ACHN (cell line): ENCODE measurements around the gene PTPRCAP.
"Not testable (repeated sequence)": the region's sequence is repeated elsewhere in the genome, so short reads cannot be mapped to it uniquely, and the experiment has no call there.

Experiments used
- DNase-seq: peaks from one replicate; pipeline ENCODE4 v3.0.0-alpha.2; 2015
- in situ Hi-C: cut with HindIII; loops from 2 replicates; pipeline ENCODE4 v1.10.0; 2017; ENCODE audit warnings: low sequenced_read_pairs, low pct_ligation_motif_present, low pct_unique_long_range_greater_than_20kb

PTPRCAP gene

DNA sequence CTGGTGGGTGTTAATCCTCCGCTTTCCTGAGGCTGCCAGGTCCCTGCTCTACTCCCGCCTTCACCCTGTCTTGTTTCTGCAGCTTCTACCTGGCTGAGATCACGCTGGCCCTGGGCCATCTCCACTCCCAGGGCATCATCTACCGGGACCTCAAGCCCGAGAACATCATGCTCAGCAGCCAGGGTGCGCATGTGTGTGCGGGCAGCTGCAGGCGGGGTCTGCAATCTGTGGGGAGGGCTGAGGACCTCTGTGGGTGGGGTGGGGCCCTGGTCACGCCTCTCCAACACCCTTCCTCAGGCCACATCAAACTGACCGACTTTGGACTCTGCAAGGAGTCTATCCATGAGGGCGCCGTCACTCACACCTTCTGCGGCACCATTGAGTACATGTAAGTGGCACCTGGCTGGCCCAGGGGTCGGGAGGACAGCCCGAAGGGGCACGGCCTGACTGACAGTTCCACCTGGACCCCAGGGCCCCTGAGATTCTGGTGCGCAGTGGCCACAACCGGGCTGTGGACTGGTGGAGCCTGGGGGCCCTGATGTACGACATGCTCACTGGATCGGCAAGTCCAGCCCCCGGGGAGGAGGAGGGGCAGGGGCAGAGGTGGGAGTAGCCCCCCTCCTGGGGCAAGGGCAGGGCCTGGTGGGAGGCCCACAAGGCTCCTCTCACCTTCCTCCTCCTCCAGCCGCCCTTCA is 4.7 kb downstream of the PTPRCAP start:
- in situ Hi-C loops, result no loop called here

DNA sequence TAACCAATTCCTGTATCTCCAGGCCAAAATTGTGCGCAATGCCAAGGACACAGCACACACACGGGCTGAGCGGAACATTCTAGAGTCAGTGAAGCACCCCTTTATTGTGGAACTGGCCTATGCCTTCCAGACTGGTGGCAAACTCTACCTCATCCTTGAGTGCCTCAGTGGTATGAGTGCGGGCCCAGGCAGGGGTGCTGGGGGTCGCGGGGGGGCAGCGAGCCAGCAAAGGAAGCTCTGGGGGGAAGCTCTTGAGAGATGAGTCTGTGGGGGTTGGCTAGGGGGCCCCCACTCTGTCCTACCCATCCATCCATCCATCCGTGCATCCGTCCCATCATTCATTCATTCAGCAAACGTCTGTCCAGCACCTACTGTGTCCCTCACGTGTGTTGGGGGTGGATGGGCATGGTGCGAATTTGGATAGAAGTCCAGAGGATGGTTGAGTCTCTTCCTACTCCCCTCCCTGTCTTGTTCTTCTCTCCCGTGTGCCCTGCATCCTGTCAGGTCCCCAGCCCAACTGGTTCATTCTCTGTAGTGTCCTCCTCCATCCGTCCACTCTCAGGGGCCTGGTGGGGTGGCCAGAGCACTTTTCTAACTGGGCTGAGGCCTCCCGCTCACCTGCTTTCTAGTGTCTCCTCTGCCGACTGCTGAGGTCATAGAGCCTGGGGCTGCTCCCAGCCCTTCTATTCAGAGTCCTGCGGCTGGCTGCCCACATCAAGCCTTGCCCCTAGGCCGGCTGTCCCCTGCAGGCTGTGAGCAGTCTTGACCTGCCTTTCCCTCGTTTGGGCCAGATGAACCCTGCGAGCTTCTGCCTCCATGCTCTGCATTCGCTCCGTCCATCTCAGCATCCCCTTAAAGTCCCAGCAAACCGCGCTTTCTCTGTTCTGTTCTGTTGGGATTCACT is 5.9 kb downstream of the PTPRCAP start:
- no peak for DNase-seq
- in situ Hi-C loops, result no loop called here

More for the DNA sequence above, 4.7 kb downstream of the PTPRCAP start:
- DNase-seq, result no peak

- DNase-seq, result no peak
- in situ Hi-C loops, result no loop called here
These were observed 7.8 kb downstream of the PTPRCAP start for GRCh38 chr11:67429722-67430121.

- in situ Hi-C loops, result no loop called here
- no peak for DNase-seq
These were observed 8.3 kb downstream of the PTPRCAP start for GRCh38 chr11:67429038-67429668.

DNA sequence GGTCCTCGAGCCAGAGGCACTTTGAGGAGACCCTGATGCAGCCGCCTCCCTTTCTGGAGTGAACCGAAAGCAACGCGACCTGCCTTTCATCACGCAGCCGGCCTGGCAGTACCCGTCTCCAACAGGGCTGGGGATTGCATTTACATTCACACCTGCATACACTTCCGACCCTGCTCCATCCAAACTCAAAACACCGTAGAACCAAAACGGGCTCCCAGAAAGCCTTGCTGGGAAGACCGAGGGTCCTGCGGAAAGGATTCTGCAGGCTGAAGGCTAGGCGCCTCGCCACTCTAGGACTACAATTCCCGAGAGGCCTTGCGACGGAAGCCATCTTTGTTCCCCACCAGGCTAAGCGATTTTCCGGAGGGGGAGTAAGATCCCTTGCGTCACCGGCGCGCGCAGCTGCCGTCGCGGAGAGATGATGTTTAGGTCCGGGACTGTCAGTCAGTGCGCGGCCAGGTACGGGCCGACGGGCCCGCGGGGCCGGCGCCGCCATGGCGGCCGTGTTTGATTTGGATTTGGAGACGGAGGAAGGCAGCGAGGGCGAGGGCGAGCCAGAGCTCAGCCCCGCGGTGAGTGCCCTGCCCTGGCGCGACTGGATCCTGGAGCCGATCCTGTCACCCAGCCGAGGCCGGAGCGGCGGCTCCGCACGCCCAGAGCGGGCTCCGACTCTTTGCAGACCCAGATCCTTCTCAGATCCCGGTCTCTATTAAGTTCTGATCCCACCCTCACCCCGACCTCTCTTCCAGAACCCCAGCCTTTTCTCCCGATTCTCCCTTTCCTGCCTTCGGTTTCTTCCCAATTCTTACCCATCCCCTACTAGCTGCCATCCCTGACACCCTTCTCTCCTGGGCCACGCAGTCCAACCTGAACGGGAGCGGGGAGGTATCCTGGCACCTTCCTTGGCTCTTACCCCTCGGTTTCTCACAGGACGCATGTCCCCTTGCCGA is 9.2 kb downstream of the PTPRCAP start, which contains the start of gene RPS6KB2:
Gene RPS6KB2 (plus strand): TSS at position 443 of the 950 bp plus-strand sequence. CDS start 52 bp downstream, at position 495.
- peak; percentile 95 for DNase-seq
- in situ Hi-C loops, result no loop called here

DNA sequence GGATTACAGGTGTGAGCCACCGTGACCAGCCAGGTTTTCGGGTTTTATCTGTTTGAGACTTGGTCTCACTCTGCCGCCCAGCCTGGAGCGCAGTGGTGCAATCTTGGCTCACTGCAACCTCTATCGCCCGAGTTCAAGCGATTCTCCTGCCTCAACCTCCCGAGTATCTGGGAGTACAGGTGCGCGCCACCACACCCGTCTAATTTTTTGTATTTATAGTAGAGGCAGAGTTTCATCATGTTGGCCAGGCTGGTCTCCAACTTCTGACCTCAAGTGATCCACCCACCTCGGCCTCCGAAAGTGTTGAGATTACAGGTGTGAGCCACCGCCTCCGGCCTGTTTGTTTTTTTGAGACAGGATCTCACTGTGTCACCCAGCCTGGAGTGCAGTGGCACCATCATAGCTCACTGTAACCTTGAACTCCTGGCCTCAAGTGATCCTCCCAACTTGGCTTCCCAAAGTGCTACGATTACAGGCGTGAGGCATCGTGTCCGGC is 10.1 kb downstream of the PTPRCAP start:
- DNase-seq, in situ Hi-C loops: not testable (repeated sequence)

DNA sequence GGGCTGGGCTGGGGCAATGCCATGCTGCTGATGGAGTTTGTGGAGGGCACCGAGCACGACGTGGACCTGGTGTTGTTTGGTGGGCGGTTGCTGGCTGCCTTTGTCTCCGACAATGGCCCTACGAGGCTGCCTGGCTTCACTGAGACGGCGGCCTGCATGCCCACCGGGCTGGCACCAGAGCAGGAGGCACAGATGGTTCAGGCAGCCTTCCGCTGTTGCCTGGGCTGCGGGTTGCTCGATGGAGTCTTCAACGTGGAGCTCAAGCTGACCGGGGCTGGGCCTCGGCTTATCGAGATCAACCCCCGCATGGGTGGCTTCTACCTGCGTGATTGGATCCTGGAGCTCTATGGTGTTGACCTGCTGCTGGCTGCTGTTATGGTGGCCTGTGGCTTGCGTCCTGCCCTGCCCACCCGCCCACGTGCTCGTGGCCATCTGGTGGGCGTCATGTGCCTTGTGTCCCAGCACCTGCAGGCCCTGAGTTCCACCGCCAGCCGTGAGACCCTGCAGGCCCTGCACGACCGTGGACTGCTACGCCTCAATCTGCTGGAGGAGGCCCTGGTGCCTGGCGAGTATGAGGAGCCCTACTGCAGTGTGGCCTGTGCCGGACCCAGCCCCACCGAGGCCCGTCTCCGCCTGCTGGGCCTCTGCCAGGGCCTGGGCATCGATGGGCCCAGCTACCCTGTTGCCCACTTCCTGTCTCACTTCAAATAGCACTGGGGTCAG is 13.4 kb downstream of the PTPRCAP start:
- in situ Hi-C loops, result no loop called here
- DNase-seq, result no peak

DNA sequence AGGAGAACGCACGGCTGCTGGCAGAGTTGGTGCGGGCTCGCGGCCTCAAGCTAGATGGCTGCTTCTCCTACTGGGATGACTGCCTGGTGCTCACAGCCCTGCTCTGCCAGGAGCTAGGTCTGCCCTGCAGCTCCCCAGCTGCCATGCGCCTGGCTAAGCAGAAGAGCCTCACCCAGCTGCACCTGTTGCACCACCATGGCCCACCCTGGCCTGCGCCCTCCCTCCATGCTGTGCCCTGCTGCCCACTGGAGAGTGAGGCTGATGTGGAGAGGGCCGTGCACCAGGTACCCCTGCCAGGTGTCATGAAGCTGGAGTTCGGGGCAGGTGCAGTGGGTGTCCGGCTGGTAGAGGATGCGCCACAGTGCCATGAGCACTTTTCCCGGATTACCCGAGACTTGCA is 14.0 kb downstream of the PTPRCAP start:
- no peak for DNase-seq
- in situ Hi-C loops, result no loop called here

- in situ Hi-C loops, result no loop called here
- DNase-seq, result no peak
These were observed 14.6 kb downstream of the PTPRCAP start for GRCh38 chr11:67422891-67423290.

DNA sequence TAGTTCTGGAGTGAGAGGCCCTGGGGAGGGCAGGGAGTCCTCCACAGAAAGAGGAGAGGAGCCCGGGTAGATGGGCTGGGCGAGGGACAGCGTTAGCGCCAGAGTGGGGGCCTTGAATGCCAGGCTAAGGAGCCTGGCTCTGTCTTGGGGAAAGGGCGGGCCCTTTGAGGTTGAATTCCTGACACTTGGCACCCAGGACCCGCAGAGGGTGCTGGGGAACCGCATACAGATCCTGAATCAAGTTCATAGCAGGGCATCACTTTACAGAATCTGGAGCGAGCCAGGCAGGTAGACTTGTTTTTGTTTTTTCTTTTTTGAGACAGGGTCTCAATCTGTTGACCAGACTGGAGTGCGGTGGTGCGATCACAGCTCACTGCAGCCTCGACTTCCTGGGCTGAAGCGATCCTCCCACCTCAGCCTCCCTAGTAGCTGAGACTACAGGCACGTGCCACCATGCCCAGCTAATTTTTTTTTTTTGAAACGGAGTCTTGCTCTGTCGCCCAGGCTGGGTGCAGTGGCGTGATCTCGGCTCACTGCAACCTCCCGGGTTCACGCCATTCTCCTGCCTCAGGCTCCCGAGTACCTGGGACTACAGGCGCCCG is 16.0 kb downstream of the PTPRCAP start:
- in situ Hi-C loops, result no loop called here

GRCh38 chr11:67420646-67421429 is 16.6 kb downstream of the PTPRCAP start:
- peak; percentile 85 for DNase-seq
- in situ Hi-C loops, result no loop called here

More for the DNA sequence above, 16.0 kb downstream of the PTPRCAP start:
- DNase-seq, result no peak

DNA sequence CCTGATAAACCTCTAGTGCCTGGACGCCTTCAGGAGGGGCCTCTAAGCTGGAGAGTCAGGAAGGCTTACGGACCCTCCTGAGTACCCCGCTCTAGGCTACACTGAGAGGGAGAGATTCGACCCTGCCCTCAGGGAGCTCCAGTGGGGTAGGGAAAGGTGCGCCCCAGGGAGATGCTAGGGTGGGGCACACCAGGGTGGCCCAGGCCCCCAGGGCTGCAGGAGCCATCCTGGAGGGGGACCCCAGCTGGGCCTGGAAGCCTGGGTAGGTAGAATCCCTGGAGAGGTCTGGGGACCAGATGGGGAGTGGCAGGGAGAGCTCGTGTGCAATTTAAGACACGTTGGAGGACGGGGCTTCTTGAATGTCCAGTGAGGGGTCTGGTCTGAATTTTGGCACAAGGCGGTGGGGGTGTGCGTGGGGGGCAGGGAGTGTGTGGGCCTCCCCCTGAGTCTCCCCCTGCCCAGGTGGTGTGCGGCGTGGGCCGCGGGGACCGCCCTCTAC is 17.3 kb downstream of the PTPRCAP start:
- in situ Hi-C loops, result no loop called here
- no peak for DNase-seq

DNA sequence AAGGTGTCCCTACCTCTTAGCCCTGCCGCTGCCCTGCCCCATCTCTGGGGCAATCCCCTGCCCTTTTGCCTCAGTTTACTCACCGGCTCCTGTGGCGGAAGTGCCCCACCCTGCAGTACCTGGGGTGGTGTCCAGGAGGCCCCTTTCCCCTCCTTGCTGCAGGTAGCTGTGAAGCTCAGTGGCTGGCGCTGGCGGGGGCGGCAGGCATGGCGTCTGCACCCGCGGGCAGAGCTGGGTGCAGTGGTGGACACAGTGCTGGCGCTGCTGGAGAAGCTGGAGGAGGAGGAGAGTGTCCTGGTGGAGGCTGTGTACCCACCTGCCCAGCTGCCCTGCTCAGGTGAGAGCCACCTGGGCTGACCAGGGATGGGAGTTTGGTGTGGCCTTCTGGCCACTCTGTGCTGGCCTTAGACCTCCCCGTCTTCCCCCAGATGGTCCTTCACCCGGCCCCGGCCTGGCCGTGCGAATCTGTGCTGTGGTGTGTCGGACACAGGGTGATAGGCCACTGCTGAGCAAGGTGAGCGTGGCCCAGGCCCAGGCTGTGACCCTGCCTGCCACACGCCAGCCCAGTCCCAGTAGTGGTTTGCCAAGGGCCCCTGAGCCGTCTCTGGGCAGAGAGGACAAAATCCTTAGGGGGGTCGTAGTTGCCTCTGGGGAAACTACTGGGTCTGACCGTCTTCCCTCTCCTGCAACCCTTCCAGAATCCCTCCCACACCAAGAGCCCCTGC is 18.0 kb downstream of the PTPRCAP start:
- in situ Hi-C loops, result no loop called here
- DNase-seq, result no peak

- no peak for DNase-seq
- in situ Hi-C loops, result no loop called here
These were observed 18.8 kb downstream of the PTPRCAP start for GRCh38 chr11:67418476-67419281.

DNA sequence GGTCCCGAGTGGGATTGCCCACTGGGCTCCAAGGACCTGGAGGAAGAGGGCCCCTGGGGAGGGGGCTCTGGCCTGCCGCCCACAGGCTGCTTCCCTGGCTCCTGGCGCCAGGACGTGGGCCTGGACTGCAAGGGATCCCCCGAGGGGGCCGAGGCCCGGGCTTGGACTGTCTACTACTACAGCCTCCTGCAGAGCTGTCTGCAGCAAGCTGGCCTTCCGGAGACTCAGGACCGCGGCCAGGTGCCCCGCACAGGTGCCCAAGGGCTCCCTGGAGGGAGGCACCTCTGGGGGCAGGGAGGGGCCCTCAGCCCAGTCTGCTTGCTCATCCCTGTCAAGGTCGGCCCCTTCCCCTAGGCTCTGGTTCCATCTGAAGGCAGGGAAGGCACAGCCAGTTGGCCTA is 20.1 kb downstream of the PTPRCAP start:
- in situ Hi-C loops, result no loop called here
- DNase-seq, result no peak
